Measurements from ENCODE around the gene TLE4.

DNA sequence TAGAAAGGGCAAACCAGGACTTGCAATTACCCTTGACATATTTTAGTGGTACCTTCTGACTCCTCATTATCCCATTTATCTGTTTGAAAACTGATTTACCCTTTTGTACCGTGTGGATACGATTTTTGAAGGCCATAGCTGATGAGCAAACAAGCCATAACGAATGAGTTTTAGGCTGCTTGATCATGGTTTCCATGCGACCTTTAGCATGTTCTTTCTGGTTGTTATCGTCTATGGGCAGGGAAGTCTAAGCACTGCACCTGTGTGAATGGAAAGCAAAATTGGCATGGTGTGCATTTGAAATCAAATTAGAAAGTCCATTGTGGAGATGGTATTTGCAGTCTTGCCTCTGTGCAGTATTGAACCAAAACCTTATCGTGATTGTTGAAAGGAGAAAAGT is 127.7 kb downstream of the TLE4 start:
- TF ChIP-seq, protein P1, sequence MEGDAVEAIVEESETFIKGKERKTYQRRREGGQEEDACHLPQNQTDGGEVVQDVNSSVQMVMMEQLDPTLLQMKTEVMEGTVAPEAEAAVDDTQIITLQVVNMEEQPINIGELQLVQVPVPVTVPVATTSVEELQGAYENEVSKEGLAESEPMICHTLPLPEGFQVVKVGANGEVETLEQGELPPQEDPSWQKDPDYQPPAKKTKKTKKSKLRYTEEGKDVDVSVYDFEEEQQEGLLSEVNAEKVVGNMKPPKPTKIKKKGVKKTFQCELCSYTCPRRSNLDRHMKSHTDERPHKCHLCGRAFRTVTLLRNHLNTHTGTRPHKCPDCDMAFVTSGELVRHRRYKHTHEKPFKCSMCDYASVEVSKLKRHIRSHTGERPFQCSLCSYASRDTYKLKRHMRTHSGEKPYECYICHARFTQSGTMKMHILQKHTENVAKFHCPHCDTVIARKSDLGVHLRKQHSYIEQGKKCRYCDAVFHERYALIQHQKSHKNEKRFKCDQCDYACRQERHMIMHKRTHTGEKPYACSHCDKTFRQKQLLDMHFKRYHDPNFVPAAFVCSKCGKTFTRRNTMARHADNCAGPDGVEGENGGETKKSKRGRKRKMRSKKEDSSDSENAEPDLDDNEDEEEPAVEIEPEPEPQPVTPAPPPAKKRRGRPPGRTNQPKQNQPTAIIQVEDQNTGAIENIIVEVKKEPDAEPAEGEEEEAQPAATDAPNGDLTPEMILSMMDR (IDR thresholded peaks at IDR 0.05): no peak
- no peak for TF ChIP-seq POLR2A (IDR thresholded peaks at IDR 0.05)
